MM.1S (cell line): ENCODE data around the gene LPIN2.

ENCODE experiments used
- DNase-seq: peaks from one replicate; pipeline ENCODE4 v3.0.0-alpha.2; 2015
- H2AFZ ChIP-seq: fragments of 300-600 bp; sonication (generic); 2 replicates; pipeline ENCODE4 v1.6.0; 2016; ENCODE audit warnings: antibody characterized with exemption, low read length
- H3F3A ChIP-seq: fragments of 300-600 bp; sonication (generic); 2 replicates; pipeline ENCODE4 v1.6.1; 2016; ENCODE audit warnings: mild to moderate bottlenecking, antibody characterized with exemption, low read length, moderate library complexity, mixed read lengths; ENCODE audit not compliant: insufficient read depth
- H3K27ac ChIP-seq: fragments of 300-600 bp; sonication (generic); 2 replicates; pipeline ENCODE4 v1.5.1; 2016; ENCODE audit warnings: mild to moderate bottlenecking, low read length
- H3K27me3 ChIP-seq: fragments of 300-600 bp; sonication (generic); replicated peaks from 2 replicates; pipeline ENCODE4 v1.6.0; 2016; ENCODE audit warnings: low read length; ENCODE audit not compliant: insufficient read depth
- H3K36me3 ChIP-seq: fragments of 300-600 bp; sonication (generic); replicated peaks from 2 replicates; pipeline ENCODE4 v1.6.1; 2016; ENCODE audit warnings: mild to moderate bottlenecking, low read length, mixed read lengths; ENCODE audit not compliant: insufficient read depth
- H3K4me1 ChIP-seq: fragments of 300-600 bp; sonication (generic); 2 replicates; pipeline ENCODE4 v1.6.1; 2016; ENCODE audit warnings: low read length, mixed read lengths
- H3K4me2 ChIP-seq: fragments of 300-600 bp; sonication (generic); 2 replicates; pipeline ENCODE4 v1.6.0; 2016; ENCODE audit warnings: low read depth, low read length
- H3K4me3 ChIP-seq: fragments of 300-600 bp; sonication (generic); 2 replicates; pipeline ENCODE4 v1.5.1; 2016; ENCODE audit warnings: low read length, mixed read lengths
- H3K79me2 ChIP-seq: fragments of 300-600 bp; sonication (generic); 2 replicates; pipeline ENCODE4 v1.6.1; 2016; ENCODE audit warnings: mixed run types, low read length, mixed read lengths
- H3K9ac ChIP-seq: fragments of 300-600 bp; sonication (generic); 2 replicates; pipeline ENCODE4 v1.6.1; 2016; ENCODE audit warnings: low read length, mixed read lengths
- H3K9me2 ChIP-seq: fragments of 300-600 bp; sonication (generic); replicated peaks from 2 replicates; pipeline ENCODE4 v1.6.1; 2016; ENCODE audit warnings: mild to moderate bottlenecking, low read length, mixed read lengths; ENCODE audit not compliant: insufficient read depth
- H3K9me3 ChIP-seq: fragments of 300-600 bp; sonication (generic); replicated peaks from 2 replicates; pipeline ENCODE4 v1.6.1; 2016; ENCODE audit warnings: mild to moderate bottlenecking, low read length, mixed read lengths; ENCODE audit not compliant: insufficient read depth
- H4K20me1 ChIP-seq: fragments of 300-600 bp; sonication (generic); 2 replicates; pipeline ENCODE4 v1.6.1; 2016; ENCODE audit warnings: mild to moderate bottlenecking, low read length, moderate library complexity, mixed read lengths; ENCODE audit not compliant: insufficient read depth
- CTCF ChIP-seq: fragments of 300-600 bp; sonication (generic); IDR thresholded peaks from 2 replicates; pipeline ENCODE4 v1.5.1; 2016; ENCODE audit warnings: antibody characterized with exemption, low read length, mixed read lengths
- EZH2 ChIP-seq: fragments of 300-600 bp; sonication (generic); optimal IDR thresholded peaks from 2 replicates; pipeline ENCODE3; 2017; ENCODE audit warnings: low read depth, mild to moderate bottlenecking, antibody characterized with exemption, low read length, mixed read lengths
- EZH2phosphoT487 ChIP-seq: fragments of 300-600 bp; sonication (generic); IDR thresholded peaks from 2 replicates; pipeline ENCODE4 v1.6.1; 2018; ENCODE audit warnings: antibody characterized with exemption, low read length

LPIN2 gene

GRCh38 chr18:2981212-2981728 lies 31.7 kb downstream of the LPIN2 start:
- Histone ChIP-seq H3K9me3 (no peaks in the 10 kb centered on the region), H3K4me1 (peaks cover 23% of the 10 kb centered on the region), H3K9ac (no peak overlapping the region), H2AFZ (no peak overlapping the region), H3K9me2 (no peaks in the 10 kb centered on the region), H3K36me3 (no peaks in the 10 kb centered on the region), H3K4me3 (no peak overlapping the region), H3K27ac (no peak overlapping the region), H3K4me2 (no peak overlapping the region), H3K27me3 (no peaks in the 10 kb centered on the region), H3F3A (peaks cover 6% of the 10 kb centered on the region; the same call in 1 of the 2 replicates), H3K79me2 (peaks cover 9% of the 10 kb centered on the region; the same call in 1 of the 2 replicates), H4K20me1 (no peaks in the 10 kb centered on the region)
- no peak for DNase-seq
- TF ChIP-seq CTCF (no peak), EZH2 (no peak), EZH2phosphoT487 (no peak)

GRCh38 chr18:2979871-2980790 lies 32.8 kb downstream of the LPIN2 start:
- Histone ChIP-seq H3K9ac (no peak overlapping the region), H3K9me2 (no peaks in the 10 kb centered on the region), H2AFZ (no peak overlapping the region), H4K20me1 (no peaks in the 10 kb centered on the region), H3K9me3 (no peaks in the 10 kb centered on the region), H3K4me2 (no peak overlapping the region), H3K4me1 (peaks cover 23% of the 10 kb centered on the region), H3K79me2 (peaks cover 9% of the 10 kb centered on the region; the same call in 1 of the 2 replicates), H3K36me3 (no peaks in the 10 kb centered on the region), H3K27me3 (no peaks in the 10 kb centered on the region), H3K4me3 (no peak overlapping the region), H3F3A (peaks cover 6% of the 10 kb centered on the region; the same call in 1 of the 2 replicates), H3K27ac (no peak overlapping the region)
- DNase-seq, result no peak
- TF ChIP-seq CTCF (no peak), EZH2phosphoT487 (no peak), EZH2 (no peak)

GRCh38 chr18:2979129-2979528 lies 33.8 kb downstream of the LPIN2 start:
- Histone ChIP-seq H3K4me2 (peak overlapping the region; percentile 87), H3K9ac (no peak overlapping the region), H3K4me3 (no peak overlapping the region), H3K9me2 (no peaks in the 10 kb centered on the region), H3K27me3 (no peaks in the 10 kb centered on the region), H4K20me1 (no peaks in the 10 kb centered on the region), H3K9me3 (no peaks in the 10 kb centered on the region), H3K27ac (no peak overlapping the region), H3F3A (peaks cover 6% of the 10 kb centered on the region; the same call in 1 of the 2 replicates), H3K36me3 (no peaks in the 10 kb centered on the region), H3K79me2 (peaks cover 9% of the 10 kb centered on the region; the same call in 1 of the 2 replicates), H2AFZ (no peak overlapping the region), H3K4me1 (peaks cover 23% of the 10 kb centered on the region)
- no peak for DNase-seq
- TF ChIP-seq EZH2phosphoT487 (no peak), EZH2 (no peak), CTCF (no peak)
